ENCODE data around the gene PBLD. TPM values are rescaled to one million over a fixed set of nuclear protein-coding genes. Genes with fewer than 3 reads are reported as not detected.
"Not testable (repeated sequence)": the region's sequence is repeated elsewhere in the genome, so short reads cannot be mapped to it uniquely, and the experiment has no call there.

The PBLD gene
- total and polyA plus RNA-seq, 7 donors = 0.77 to 2.9 (median 1.9) TPM

DNA sequence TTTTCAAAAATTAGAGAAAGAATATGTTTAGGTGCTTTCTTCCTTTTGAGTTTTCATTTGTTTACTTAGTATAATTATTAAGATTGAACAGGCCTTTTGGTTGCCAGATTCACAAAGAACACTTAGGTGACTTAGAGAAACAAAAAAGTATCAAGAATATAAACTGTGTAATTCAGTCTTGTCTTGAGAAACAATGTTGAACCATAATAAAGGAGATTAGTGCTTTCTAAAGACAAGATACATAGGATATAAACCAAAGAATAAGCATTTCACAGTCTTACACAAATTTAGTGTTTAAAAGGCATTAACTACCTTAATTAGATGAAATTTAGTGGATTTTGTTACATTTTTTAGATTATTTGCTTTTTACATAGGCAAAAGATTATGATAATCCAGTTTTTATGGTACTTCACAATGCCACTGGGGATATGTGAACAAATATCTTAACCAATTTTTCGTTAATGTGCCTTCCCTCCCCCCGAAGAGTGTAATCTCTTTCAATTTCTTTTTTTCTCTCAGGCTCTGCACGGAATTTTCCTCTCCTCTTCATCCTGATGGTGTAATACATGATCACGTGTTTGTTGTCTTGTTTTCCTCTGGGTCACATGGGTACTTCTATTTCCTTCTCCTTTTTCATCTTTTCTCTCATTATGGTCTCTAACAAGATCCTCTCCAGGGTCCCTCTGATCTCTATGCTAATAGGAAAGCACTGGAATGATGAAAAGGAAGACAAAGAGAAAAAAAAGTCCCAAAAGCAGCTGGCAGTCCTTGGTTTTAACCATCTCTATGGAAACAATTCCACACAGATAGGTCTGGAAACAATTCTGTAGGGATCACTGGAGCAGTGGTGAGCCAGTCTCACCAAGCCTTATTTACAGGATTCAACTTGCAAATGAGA, 4.6 kb downstream of the PBLD start:
- H3K27me3 ChIP-seq (ENCODE audit: insufficient read depth in 3 of 3, low read length in 2 of 3) = no peaks in the 10 kb centered on the region
- TF ChIP-seq, protein P1, sequence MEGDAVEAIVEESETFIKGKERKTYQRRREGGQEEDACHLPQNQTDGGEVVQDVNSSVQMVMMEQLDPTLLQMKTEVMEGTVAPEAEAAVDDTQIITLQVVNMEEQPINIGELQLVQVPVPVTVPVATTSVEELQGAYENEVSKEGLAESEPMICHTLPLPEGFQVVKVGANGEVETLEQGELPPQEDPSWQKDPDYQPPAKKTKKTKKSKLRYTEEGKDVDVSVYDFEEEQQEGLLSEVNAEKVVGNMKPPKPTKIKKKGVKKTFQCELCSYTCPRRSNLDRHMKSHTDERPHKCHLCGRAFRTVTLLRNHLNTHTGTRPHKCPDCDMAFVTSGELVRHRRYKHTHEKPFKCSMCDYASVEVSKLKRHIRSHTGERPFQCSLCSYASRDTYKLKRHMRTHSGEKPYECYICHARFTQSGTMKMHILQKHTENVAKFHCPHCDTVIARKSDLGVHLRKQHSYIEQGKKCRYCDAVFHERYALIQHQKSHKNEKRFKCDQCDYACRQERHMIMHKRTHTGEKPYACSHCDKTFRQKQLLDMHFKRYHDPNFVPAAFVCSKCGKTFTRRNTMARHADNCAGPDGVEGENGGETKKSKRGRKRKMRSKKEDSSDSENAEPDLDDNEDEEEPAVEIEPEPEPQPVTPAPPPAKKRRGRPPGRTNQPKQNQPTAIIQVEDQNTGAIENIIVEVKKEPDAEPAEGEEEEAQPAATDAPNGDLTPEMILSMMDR (IDR thresholded peaks at IDR 0.05) = no peak
- H3K9me3 ChIP-seq = no peaks in the 10 kb centered on the region
- no peaks in the 10 kb centered on the region for H3K36me3 ChIP-seq (ENCODE audit: insufficient read depth in 1 of 2, low read depth in 1 of 2)
- DNase-seq (no peak), ATAC-seq (no peak)
- 9 to 10% (median 10%) methylated on average over 4 of the region's 4 CpGs for WGBS, 3 donors
- H3K4me1 ChIP-seq = peaks cover 10% of the 10 kb centered on the region
- peak overlapping the region; percentile 42 for H3K4me3 ChIP-seq
- intact Hi-C loops (cut with DNase I) = loop anchor here in 1 of 2 donors (5.0 kb wide), 1 partner anchor 91 kb away; no protein-coding TSS in a partner anchor
- H3K27ac ChIP-seq = peak overlapping the region; percentile 63

DNA sequence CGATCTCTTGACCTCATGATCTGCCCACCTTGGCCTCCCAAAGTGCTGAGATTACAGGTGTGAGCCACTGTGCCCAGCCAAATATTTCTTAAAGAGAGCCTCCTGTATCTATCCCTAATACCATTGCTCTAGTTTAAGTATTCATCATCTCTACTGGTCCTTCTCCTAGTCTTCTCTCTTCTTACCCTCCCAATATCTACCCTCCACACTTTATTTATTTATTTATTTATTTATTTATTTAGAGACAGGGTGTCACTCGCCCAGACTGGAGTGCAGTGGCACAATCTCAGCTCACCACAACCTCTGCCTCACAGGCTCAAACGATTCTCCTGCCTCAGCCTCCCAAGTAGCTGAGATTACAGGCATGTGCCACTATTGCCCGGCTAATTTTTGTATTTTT, 8.3 kb downstream of the PBLD start:
- H3K9me3 ChIP-seq; H3K27ac ChIP-seq; H3K27me3 ChIP-seq (ENCODE audit: insufficient read depth in 3 of 3, low read length in 2 of 3); H3K36me3 ChIP-seq (ENCODE audit: insufficient read depth in 1 of 2, low read depth in 1 of 2); H3K4me3 ChIP-seq; ATAC-seq; DNase-seq; H3K4me1 ChIP-seq: not testable (repeated sequence)
- intact Hi-C loops (cut with DNase I) = loop anchor here in 1 of 2 donors (5.0 kb wide), 1 partner anchor 102 kb away; no protein-coding TSS in a partner anchor
- 90 to 95% (median 92%) methylated on average over 4 of the region's 4 CpGs for WGBS, 3 donors

DNA sequence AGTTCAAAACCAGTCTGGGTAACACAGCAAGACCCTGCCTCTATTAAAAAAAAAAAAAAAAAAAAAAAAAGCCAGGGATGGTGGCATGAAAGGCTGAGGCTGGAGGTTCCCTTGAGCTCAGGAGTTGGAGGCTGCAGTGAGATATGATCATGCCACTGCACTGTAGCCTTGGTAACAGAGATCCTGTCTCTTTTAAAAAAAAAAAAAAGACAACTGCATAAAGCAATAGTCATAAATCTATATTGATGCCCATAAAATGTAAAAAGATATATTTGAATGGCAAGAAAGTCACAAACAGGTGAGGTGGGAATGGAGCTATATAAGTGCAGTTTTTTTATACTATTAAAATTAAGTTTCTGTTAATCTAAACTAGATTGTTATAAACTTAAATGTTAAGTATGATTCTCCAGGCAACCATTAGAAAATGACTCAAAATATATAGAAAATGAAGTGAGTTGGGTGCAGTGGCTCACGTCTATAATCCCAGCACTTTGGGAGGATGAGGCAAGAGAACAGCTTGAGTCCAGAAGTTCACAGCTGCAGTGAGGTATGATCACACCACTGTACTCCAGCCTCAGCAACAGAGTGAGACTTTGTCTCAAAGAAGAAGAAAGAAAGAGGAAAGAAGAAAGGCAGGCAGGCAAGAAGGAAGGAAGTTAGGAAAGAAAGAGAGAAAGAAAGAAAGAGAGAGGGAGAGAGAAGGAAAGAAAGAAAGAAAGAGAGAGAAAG, 14.2 kb downstream of the PBLD start:
- Histone ChIP-seq H3K27ac (no peak overlapping the region), H3K4me1 (no peaks in the 10 kb centered on the region), H3K27me3 (ENCODE audit: insufficient read depth in 3 of 3, low read length in 2 of 3) (no peaks in the 10 kb centered on the region), H3K36me3 (ENCODE audit: insufficient read depth in 1 of 2, low read depth in 1 of 2) (no peaks in the 10 kb centered on the region), H3K9me3 (no peaks in the 10 kb centered on the region), H3K4me3 (no peak overlapping the region)
- intact Hi-C loops (cut with DNase I) = no loop called here
- DNase-seq (no peak), ATAC-seq (no peak)
- TF ChIP-seq, protein P1 (IDR thresholded peaks at IDR 0.05) = no peak
- 64 to 86% (median 74%) methylated on average over 1 of the region's 1 CpG for WGBS, 3 donors

DNA sequence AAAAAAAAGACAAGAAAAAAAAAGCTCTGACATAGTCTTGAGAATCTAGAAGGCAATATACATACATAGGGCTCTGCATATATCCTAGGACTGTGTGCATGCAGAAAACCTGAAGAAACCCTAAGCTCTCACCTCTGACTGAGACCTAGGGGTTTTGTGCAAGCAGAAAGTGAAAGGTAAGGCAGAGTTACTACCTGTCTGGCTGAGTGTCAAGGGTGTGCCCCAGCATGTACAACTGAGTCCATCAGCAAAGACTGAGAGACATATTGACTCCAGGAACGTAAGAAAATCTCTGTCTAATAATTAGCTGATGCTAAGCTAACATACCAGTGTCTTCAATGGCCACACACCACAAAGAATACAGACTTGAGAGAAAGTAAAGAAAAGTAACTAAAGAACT, 17.1 kb downstream of the PBLD start:
- Histone ChIP-seq H3K4me3 (no peak overlapping the region), H3K27me3 (ENCODE audit: insufficient read depth in 3 of 3, low read length in 2 of 3) (no peaks in the 10 kb centered on the region), H3K27ac (no peak overlapping the region), H3K9me3 (no peaks in the 10 kb centered on the region), H3K4me1 (no peaks in the 10 kb centered on the region), H3K36me3 (ENCODE audit: insufficient read depth in 1 of 2, low read depth in 1 of 2) (no peaks in the 10 kb centered on the region)
- intact Hi-C loops (cut with DNase I) = no loop called here
- TF ChIP-seq, protein P1 (IDR thresholded peaks at IDR 0.05) = no peak
- 90 to 94% (median 91%) methylated on average over 1 of the region's 1 CpG for WGBS, 3 donors
- DNase-seq (no peak), ATAC-seq (no peak)

DNA sequence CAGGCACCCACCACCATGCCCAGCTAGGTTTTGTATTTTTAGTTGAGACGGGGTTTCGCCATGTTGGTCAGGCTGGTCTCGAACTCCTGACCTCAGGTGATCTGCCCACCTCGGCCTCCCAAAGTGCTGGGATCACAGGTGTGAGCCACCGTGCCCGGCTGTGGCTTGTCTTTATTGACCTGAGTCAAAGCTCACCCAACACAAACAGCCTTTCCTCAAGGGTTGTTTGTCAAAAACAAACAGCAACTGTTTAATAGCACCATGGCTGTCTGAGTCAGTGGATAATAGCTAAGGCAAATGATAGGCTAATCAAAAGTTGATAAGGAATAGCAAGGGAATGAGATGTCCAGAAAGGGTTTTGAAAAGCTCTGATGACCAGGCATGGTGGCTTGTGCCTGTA, 17.8 kb downstream of the PBLD start:
- H3K4me1 ChIP-seq; H3K27me3 ChIP-seq (ENCODE audit: insufficient read depth in 3 of 3, low read length in 2 of 3); H3K4me3 ChIP-seq; H3K36me3 ChIP-seq (ENCODE audit: insufficient read depth in 1 of 2, low read depth in 1 of 2); intact Hi-C loops (cut with DNase I); H3K27ac ChIP-seq; H3K9me3 ChIP-seq; ATAC-seq; DNase-seq: not testable (repeated sequence)
- WGBS, 3 donors = 93 to 96% (median 95%) methylated on average over 6 of the region's 6 CpGs

All from psoas muscle (tissue), 8 donors.